GM12878 (cell line): ENCODE data around the gene STAT3. TPM values are rescaled to one million over a fixed set of nuclear protein-coding genes. Genes with fewer than 3 reads are reported as not detected.
"Not testable (repeated sequence)": the region's sequence is repeated elsewhere in the genome, so short reads cannot be mapped to it uniquely, and the experiment has no call there.

Experiments used
- ATAC-seq: fragments of 200-7000 bp; cut with Tn5 transposase; 3 replicates; pipeline ENCODE4 v1.9.1; 2020; ENCODE audit warnings: mild to moderate bottlenecking, moderate library complexity
- BruUV-seq: library from RNA; stranded (reverse); fragments of 400-500 nt; replicated peaks from 2 replicates; lab custom pipeline; 2021; lab: Mats Ljungman, UMichigan
- CTCF ChIA-PET: fragments of 300-600 bp; sonication (Branson Sonifier 250); formaldehyde crosslinking; extraction: SDS; loops from one replicate; lab custom pipeline; 2021; ENCODE audit warnings: inconsistent platforms; lab: Yijun Ruan, JAX
- POLR2A ChIA-PET: fragments of 350-600 bp; formaldehyde crosslinking; extraction: SDS; loops from one replicate; lab custom pipeline; 2021; ENCODE audit warnings: inconsistent platforms; lab: Charles Lee
- RAD21 ChIA-PET: fragments of 300-600 bp; sonication (Branson Sonifier 250); formaldehyde crosslinking; loops from one replicate; lab custom pipeline; 2023; ENCODE audit warnings: antibody characterized with exemption; ENCODE audit not compliant: unreplicated experiment; lab: Charles Lee
- SMC1A ChIA-PET: fragments of 300-600 bp; sonication (Branson Sonifier 250); formaldehyde crosslinking; loops from one replicate; lab custom pipeline; 2023; ENCODE audit not compliant: unreplicated experiment, uncharacterized antibody; lab: Charles Lee
- DNase-seq: peaks from one replicate; pipeline ENCODE4 v3.0.0-alpha.2; 2011; ENCODE audit warnings: low read depth, low spot score
- FAIRE-seq: peaks from 3 replicates; lab custom pipeline; 2011; peaks lifted over from hg19 to GRCh38; lab: Jason Lieb, UNC
- H2AFZ ChIP-seq: 2 replicates; pipeline ENCODE4 v1.6.0; 2011; ENCODE audit warnings: low read depth, low read length, control low read depth; ENCODE audit not compliant: control insufficient read depth
- H3K27ac ChIP-seq: 2 replicates; pipeline ENCODE4 v1.5.1; 2011; ENCODE audit warnings: control low read depth; ENCODE audit not compliant: control insufficient read depth, insufficient read depth
- H3K27me3 ChIP-seq, 2 experiments: replicated peaks in 1 of 2; 2 replicates each; pipeline versions ENCODE4 v1.6.0 to v1.6.1; 2011; ENCODE audit warnings: low read length in 1 of 2; ENCODE audit not compliant: control insufficient read depth in 2 of 2, insufficient read depth in 2 of 2
- H3K36me3 ChIP-seq, 2 experiments: 2 replicates each; pipeline ENCODE4 v1.5.1; 2011; ENCODE audit warnings: low read length in 1 of 2; ENCODE audit not compliant: control insufficient read depth in 2 of 2, insufficient read depth in 2 of 2
- H3K4me1 ChIP-seq: 2 replicates; pipeline ENCODE4 v1.6.1; 2011; ENCODE audit warnings: mild to moderate bottlenecking, low read length, moderate library complexity, mixed read lengths; ENCODE audit not compliant: control insufficient read depth, insufficient read depth
- H3K4me2 ChIP-seq: 2 replicates; pipeline ENCODE4 v1.6.0; 2011; ENCODE audit warnings: control low read depth; ENCODE audit not compliant: control insufficient read depth, insufficient read depth
- H3K4me3 ChIP-seq: fragments of 200-600 bp; sonication (generic); 2 replicates; pipeline ENCODE4 v1.5.1; 2016
- H3K79me2 ChIP-seq: 2 replicates; pipeline ENCODE4 v1.6.0; 2011; ENCODE audit warnings: low read length; ENCODE audit not compliant: control insufficient read depth, insufficient read depth
- H3K9ac ChIP-seq: 2 replicates; pipeline ENCODE4 v1.8.0; 2011; ENCODE audit warnings: low read length, control low read depth, mixed read lengths; ENCODE audit not compliant: control insufficient read depth, insufficient read depth
- H3K9me3 ChIP-seq: replicated peaks from 3 replicates; pipeline ENCODE4 v1.5.1; 2011; ENCODE audit warnings: mild to moderate bottlenecking, low read length; ENCODE audit not compliant: control insufficient read depth, insufficient read depth
- H4K20me1 ChIP-seq: 2 replicates; pipeline ENCODE4 v1.6.0; 2011; ENCODE audit not compliant: control insufficient read depth, insufficient read depth
- WGBS: methylation state at CpG from one replicate; pipeline ENCODE4 v1.1.6; 2016; ENCODE audit warnings: low lambda C conversion rate; ENCODE audit not compliant: insufficient replicate concordance, insufficient coverage; ENCODE audit errors: missing lambda C conversion rate; 5-methylcytosine and 5-hydroxymethylcytosine counted together
- in situ Hi-C: fragments of 300-500 bp; cut with MboI; formaldehyde crosslinking; loops from 9 replicates; pipeline ENCODE4 v1.14.3; 2018; ENCODE audit warnings: mixed read lengths
- intact Hi-C: fragments of 100-400 bp; cut with micrococcal nuclease; formaldehyde crosslinking; loops from one replicate; pipeline ENCODE4 v1.14.2; 2022; ENCODE audit not compliant: unreplicated experiment
- polyA plus RNA-seq, 11 experiments: library from polyadenylated mRNA; depleted of rRNA in 4 of 11; unstranded in 6 of 11; stranded (reverse) in 5 of 11; fragments of >200 nt; fragmentation: Nextera tagmentation in 4 of 11; fragmentation: Illumina TruSeq in 1 of 11; extraction: Ambion mirVana in 4 of 11; extraction: Trizol in 1 of 11; gene quantifications; 1 replicate in 1 of 11; 2 replicates in 10 of 11; pipeline versions ENCODE4 v1.2.1 to v1.2.3, GENCODE V29; 2011 to 2016; ENCODE audit warnings: inconsistent platforms in 2 of 11, missing spikeins in 2 of 11, low read depth in 1 of 11
- total RNA-seq, 4 experiments: library from RNA; depleted of rRNA in 3 of 4; stranded (reverse); fragments of >200 nt in 3 of 4; fragmentation: Illumina TruSeq in 1 of 4; extraction: Trizol in 1 of 4; gene quantifications; 2 replicates each; pipeline versions ENCODE4 v1.2.1 to v1.2.3, GENCODE V29; 2013 to 2021

Gene STAT3
- total and polyA plus RNA-seq, 10 of the 15 experiments (the other 5 are each of a cell fraction or from before 2014, with no cell fraction given), result 18.4 to 96.4 (median 60.9) TPM

- DNase-seq, BruUV-seq, H3K4me3 ChIP-seq, H3K4me2 ChIP-seq, H3K27me3 ChIP-seq, ATAC-seq, POLR2A ChIA-PET, H3K9ac ChIP-seq, intact Hi-C loops, H4K20me1 ChIP-seq, H3K4me1 ChIP-seq, SMC1A ChIA-PET, H3K79me2 ChIP-seq, H2AFZ ChIP-seq, H3K27ac ChIP-seq, in situ Hi-C loops, FAIRE-seq, H3K9me3 ChIP-seq, CTCF ChIA-PET: not testable (repeated sequence)
- H3K36me3 ChIP-seq, result peaks cover 0 to 18% of the 10 kb centered on the region in 2 experiments; a peak in 3 of 4 replicates
- RAD21 ChIA-PET, result interaction anchor here (0.9 kb wide), 1 partner anchor 105 kb away, joined by 4 read pairs; no protein-coding TSS in a partner anchor
- WGBS, result 86% methylated on average over 8 of the region's 10 CpGs
Measured at GRCh38 chr17:42299361-42299760, 88.9 kb downstream of the STAT3 start.

GRCh38 chr17:42297775-42298174 is 90.5 kb downstream of the STAT3 start:
- intact Hi-C loops, ATAC-seq, SMC1A ChIA-PET, H3K9ac ChIP-seq, BruUV-seq, H3K4me2 ChIP-seq, FAIRE-seq, DNase-seq, H3K27me3 ChIP-seq, RAD21 ChIA-PET, H3K4me1 ChIP-seq, H3K4me3 ChIP-seq, in situ Hi-C loops, CTCF ChIA-PET, H3K27ac ChIP-seq, H3K79me2 ChIP-seq, POLR2A ChIA-PET, H4K20me1 ChIP-seq, H3K9me3 ChIP-seq, H2AFZ ChIP-seq: not testable (repeated sequence)
- WGBS, result 97% methylated on average over 6 of the region's 10 CpGs
- peaks cover 3 to 12% of the 10 kb centered on the region in 2 experiments; a peak in 3 of 4 replicates for H3K36me3 ChIP-seq
